GM12878 (cell line): ENCODE measurements around the gene CHRDL2. TPM values are rescaled to one million over a fixed set of nuclear protein-coding genes. Genes with fewer than 3 reads are reported as not detected.

ENCODE experiments used
- ATAC-seq: fragments of 200-7000 bp; cut with Tn5 transposase; 3 replicates; pipeline ENCODE4 v1.9.1; 2020; ENCODE audit warnings: mild to moderate bottlenecking, moderate library complexity
- BruUV-seq: library from RNA; stranded (reverse); fragments of 400-500 nt; replicated peaks from 2 replicates; lab custom pipeline; 2021; lab: Mats Ljungman, UMichigan
- CTCF ChIA-PET: fragments of 300-600 bp; sonication (Branson Sonifier 250); formaldehyde crosslinking; extraction: SDS; loops from one replicate; lab custom pipeline; 2021; ENCODE audit warnings: inconsistent platforms; lab: Yijun Ruan, JAX
- POLR2A ChIA-PET: fragments of 350-600 bp; formaldehyde crosslinking; extraction: SDS; loops from one replicate; lab custom pipeline; 2021; ENCODE audit warnings: inconsistent platforms; lab: Charles Lee
- RAD21 ChIA-PET: fragments of 300-600 bp; sonication (Branson Sonifier 250); formaldehyde crosslinking; loops from one replicate; lab custom pipeline; 2023; ENCODE audit warnings: antibody characterized with exemption; ENCODE audit not compliant: unreplicated experiment; lab: Charles Lee
- SMC1A ChIA-PET: fragments of 300-600 bp; sonication (Branson Sonifier 250); formaldehyde crosslinking; loops from one replicate; lab custom pipeline; 2023; ENCODE audit not compliant: unreplicated experiment, uncharacterized antibody; lab: Charles Lee
- DNase-seq: peaks from one replicate; pipeline ENCODE4 v3.0.0-alpha.2; 2011; ENCODE audit warnings: low read depth, low spot score
- FAIRE-seq: peaks from 3 replicates; lab custom pipeline; 2011; peaks lifted over from hg19 to GRCh38; lab: Jason Lieb, UNC
- H2AFZ ChIP-seq: 2 replicates; pipeline ENCODE4 v1.6.0; 2011; ENCODE audit warnings: low read depth, low read length, control low read depth; ENCODE audit not compliant: control insufficient read depth
- H3K27ac ChIP-seq: 2 replicates; pipeline ENCODE4 v1.5.1; 2011; ENCODE audit warnings: control low read depth; ENCODE audit not compliant: control insufficient read depth, insufficient read depth
- H3K27me3 ChIP-seq, 2 experiments: replicated peaks in 1 of 2; 2 replicates each; pipeline versions ENCODE4 v1.6.0 to v1.6.1; 2011; ENCODE audit warnings: low read length in 1 of 2; ENCODE audit not compliant: control insufficient read depth in 2 of 2, insufficient read depth in 2 of 2
- H3K36me3 ChIP-seq, 2 experiments: 2 replicates each; pipeline ENCODE4 v1.5.1; 2011; ENCODE audit warnings: low read length in 1 of 2; ENCODE audit not compliant: control insufficient read depth in 2 of 2, insufficient read depth in 2 of 2
- H3K4me1 ChIP-seq: 2 replicates; pipeline ENCODE4 v1.6.1; 2011; ENCODE audit warnings: mild to moderate bottlenecking, low read length, moderate library complexity, mixed read lengths; ENCODE audit not compliant: control insufficient read depth, insufficient read depth
- H3K4me2 ChIP-seq: 2 replicates; pipeline ENCODE4 v1.6.0; 2011; ENCODE audit warnings: control low read depth; ENCODE audit not compliant: control insufficient read depth, insufficient read depth
- H3K4me3 ChIP-seq: fragments of 200-600 bp; sonication (generic); 2 replicates; pipeline ENCODE4 v1.5.1; 2016
- H3K79me2 ChIP-seq: 2 replicates; pipeline ENCODE4 v1.6.0; 2011; ENCODE audit warnings: low read length; ENCODE audit not compliant: control insufficient read depth, insufficient read depth
- H3K9ac ChIP-seq: 2 replicates; pipeline ENCODE4 v1.8.0; 2011; ENCODE audit warnings: low read length, control low read depth, mixed read lengths; ENCODE audit not compliant: control insufficient read depth, insufficient read depth
- H3K9me3 ChIP-seq: replicated peaks from 3 replicates; pipeline ENCODE4 v1.5.1; 2011; ENCODE audit warnings: mild to moderate bottlenecking, low read length; ENCODE audit not compliant: control insufficient read depth, insufficient read depth
- H4K20me1 ChIP-seq: 2 replicates; pipeline ENCODE4 v1.6.0; 2011; ENCODE audit not compliant: control insufficient read depth, insufficient read depth
- ATF7 ChIP-seq: fragments of 450-650 bp; IDR thresholded peaks from 2 replicates; pipeline ENCODE4 v1.6.1; 2016; ENCODE audit warnings: low read depth, mild to moderate bottlenecking
- EED ChIP-seq: sonication (generic); IDR thresholded peaks from 2 replicates; pipeline ENCODE4 v1.6.1; 2016; ENCODE audit warnings: antibody characterized with exemption, low read depth
- GABPA ChIP-seq: IDR thresholded peaks from 2 replicates; pipeline ENCODE4 v1.6.1; 2014; ENCODE audit warnings: antibody characterized with exemption, low read depth, mild to moderate bottlenecking, inconsistent platforms
- NFXL1 ChIP-seq: fragments of 450-650 bp; IDR thresholded peaks from 2 replicates; pipeline ENCODE4 v1.6.1; 2017; ENCODE audit warnings: antibody characterized with exemption, mild to moderate bottlenecking, borderline replicate concordance
- RELB ChIP-seq: fragments of 450-650 bp; IDR thresholded peaks from 2 replicates; pipeline ENCODE4 v1.6.1; 2017; ENCODE audit warnings: low read depth, mild to moderate bottlenecking, moderate library complexity
- SIN3A ChIP-seq: IDR thresholded peaks from 2 replicates; pipeline ENCODE4 v1.6.1; 2012; ENCODE audit warnings: low read depth, low read length, improper control_type of control experiment
- USF1 ChIP-seq: IDR thresholded peaks from 2 replicates; pipeline ENCODE4 v1.6.1; 2011; ENCODE audit warnings: borderline replicate concordance, low read depth, mild to moderate bottlenecking, moderate library complexity, mixed read lengths, low read length; ENCODE audit not compliant: insufficient read depth; ENCODE audit errors: extremely low read length
- ZNF592 ChIP-seq: fragments of 450-650 bp; IDR thresholded peaks from 2 replicates; pipeline ENCODE4 v1.6.1; 2017; ENCODE audit warnings: mild to moderate bottlenecking, moderate library complexity
- WGBS: methylation state at CpG from one replicate; pipeline ENCODE4 v1.1.6; 2016; ENCODE audit warnings: low lambda C conversion rate; ENCODE audit not compliant: insufficient replicate concordance, insufficient coverage; ENCODE audit errors: missing lambda C conversion rate; 5-methylcytosine and 5-hydroxymethylcytosine counted together
- in situ Hi-C: fragments of 300-500 bp; cut with MboI; formaldehyde crosslinking; loops from 9 replicates; pipeline ENCODE4 v1.14.3; 2018; ENCODE audit warnings: mixed read lengths
- intact Hi-C: fragments of 100-400 bp; cut with micrococcal nuclease; formaldehyde crosslinking; loops from one replicate; pipeline ENCODE4 v1.14.2; 2022; ENCODE audit not compliant: unreplicated experiment
- polyA plus RNA-seq, 11 experiments: library from polyadenylated mRNA; depleted of rRNA in 4 of 11; unstranded in 6 of 11; stranded (reverse) in 5 of 11; fragments of >200 nt; fragmentation: Nextera tagmentation in 4 of 11; fragmentation: Illumina TruSeq in 1 of 11; extraction: Ambion mirVana in 4 of 11; extraction: Trizol in 1 of 11; gene quantifications; 1 replicate in 1 of 11; 2 replicates in 10 of 11; pipeline versions ENCODE4 v1.2.1 to v1.2.3, GENCODE V29; 2011 to 2016; ENCODE audit warnings: inconsistent platforms in 2 of 11, missing spikeins in 2 of 11, low read depth in 1 of 11
- total RNA-seq, 4 experiments: library from RNA; depleted of rRNA in 3 of 4; stranded (reverse); fragments of >200 nt in 3 of 4; fragmentation: Illumina TruSeq in 1 of 4; extraction: Trizol in 1 of 4; gene quantifications; 2 replicates each; pipeline versions ENCODE4 v1.2.1 to v1.2.3, GENCODE V29; 2013 to 2021

Gene CHRDL2
- total and polyA plus RNA-seq, 10 of the 15 experiments (the other 5 are each of a cell fraction or from before 2014, with no cell fraction given), result not detected

GRCh38 chr11:74714904-74715303, 16.3 kb downstream of the CHRDL2 start:
- POLR2A ChIA-PET, result no interaction called here
- in situ Hi-C loops (no loop called here), intact Hi-C loops (no loop called here)
- no peaks in the 10 kb centered on the region for H4K20me1 ChIP-seq
- no peaks in the 10 kb centered on the region for H3K36me3 ChIP-seq
- 19% methylated on average over 7 of the region's 7 CpGs for WGBS
- no peak for FAIRE-seq
- no peak overlapping the region for H3K4me3 ChIP-seq
- H3K79me2 ChIP-seq, result no peaks in the 10 kb centered on the region
- BruUV-seq, result no TSS peak
- DNase-seq, result no peak
- no peak overlapping the region for H3K27ac ChIP-seq
- TF ChIP-seq EED (no peak), SIN3A (no peak), RELB (no peak), GABPA (no peak), ATF7 (no peak), NFXL1 (no peak), USF1 (no peak), ZNF592 (no peak)
- H3K27me3 ChIP-seq, result no peaks in the 10 kb centered on the region
- no peak overlapping the region for H2AFZ ChIP-seq
- no peaks in the 10 kb centered on the region for H3K9me3 ChIP-seq
- RAD21 ChIA-PET, result no interaction called here
- no peak overlapping the region for H3K9ac ChIP-seq
- ATAC-seq, result no peak; the same call in 2 of the 3 replicates
- H3K4me2 ChIP-seq, result no peak overlapping the region
- SMC1A ChIA-PET, result no interaction called here
- no peaks in the 10 kb centered on the region for H3K4me1 ChIP-seq
- CTCF ChIA-PET, result interaction anchor here (1.4 kb wide), 1 partner anchor 11 kb away, joined by 3 read pairs; no protein-coding TSS in a partner anchor
